ENCODE data around the gene TXNDC5. TPM values are rescaled to one million over a fixed set of nuclear protein-coding genes. Genes with fewer than 3 reads are reported as not detected.
"Not testable (repeated sequence)": the region's sequence is repeated elsewhere in the genome, so short reads cannot be mapped to it uniquely, and the experiment has no call there.

TXNDC5 gene
- total RNA-seq, 3 donors from 2014 or later = 59.1 to 122 (median 59.3) TPM

DNA sequence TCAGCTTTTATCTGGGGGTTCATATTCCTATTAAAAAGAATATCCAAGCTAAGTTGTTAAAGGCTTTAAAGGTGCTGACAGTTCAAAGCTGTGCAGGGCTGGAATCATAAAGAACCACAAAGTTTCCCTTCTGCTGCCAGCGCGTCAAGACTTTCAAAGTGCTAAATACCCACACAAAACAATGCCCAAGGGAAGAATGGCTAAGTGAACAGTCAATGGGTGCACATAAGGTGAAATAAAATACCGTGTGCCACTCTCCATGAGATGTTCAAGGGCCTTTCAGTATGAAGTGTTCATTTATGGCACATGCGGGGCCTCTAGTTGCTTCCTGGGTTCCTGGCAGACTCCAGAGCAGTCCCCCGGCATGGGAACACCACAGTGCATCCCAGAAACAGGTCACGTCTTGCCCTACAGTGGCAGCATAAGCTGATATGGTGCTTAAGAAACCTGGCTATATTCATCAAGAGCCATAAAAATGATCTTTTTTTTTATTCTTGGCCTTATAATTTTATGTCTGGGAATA is 14.1 kb downstream of the TXNDC5 start:
- no peak for TF ChIP-seq CTCF (IDR thresholded peaks at IDR 0.05)
- no peak for DNase-seq
- ATAC-seq = no peak
- Histone ChIP-seq H3K36me3 (ENCODE audit: low read depth) (peaks cover 9% of the 10 kb centered on the region), H3K4me3 (no peak overlapping the region), H3K4me1 (ENCODE audit: low read depth) (peaks cover 26% of the 10 kb centered on the region), H3K9me3 (no peaks in the 10 kb centered on the region)
- intact Hi-C loops (cut with DNase I, micrococcal nuclease) = no loop called here

- no peak overlapping the region for H3K4me3 ChIP-seq
- H3K9me3 ChIP-seq = no peaks in the 10 kb centered on the region
- peak; percentile 52 to 64 (median 58) for DNase-seq
- peaks cover 18% of the 10 kb centered on the region for H3K4me1 ChIP-seq (ENCODE audit: low read depth)
- H3K36me3 ChIP-seq (ENCODE audit: low read depth) = peaks cover 9% of the 10 kb centered on the region
- no peak for TF ChIP-seq CTCF (IDR thresholded peaks at IDR 0.05)
- intact Hi-C loops (cut with DNase I, micrococcal nuclease) = no loop called here
- ATAC-seq = peak; percentile 76
Observed at GRCh38 chr6:7895125-7895423, 15.5 kb downstream of the TXNDC5 start.

- TF ChIP-seq CTCF (IDR thresholded peaks at IDR 0.05) = no peak
Observed at GRCh38 chr6:7894262-7895124, 16.1 kb downstream of the TXNDC5 start.

DNA sequence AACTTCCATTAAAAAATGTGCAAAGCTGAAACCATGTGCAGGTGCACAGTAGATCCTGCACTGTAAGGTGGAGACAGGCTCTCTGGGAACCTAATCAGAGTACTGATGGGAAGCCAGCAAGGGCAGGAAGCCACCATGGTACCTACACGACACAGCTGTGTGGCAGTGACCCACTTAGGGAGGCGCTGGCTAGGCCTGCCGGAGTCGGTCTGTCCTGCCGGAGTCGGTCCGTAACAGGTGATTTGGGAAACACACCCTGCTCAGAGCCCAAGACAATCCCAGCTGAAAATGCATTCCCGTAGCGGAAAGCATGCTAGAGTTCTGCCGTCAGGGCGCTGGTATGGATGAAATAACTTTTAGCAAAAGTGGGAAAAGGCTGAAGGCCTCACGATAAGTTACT is 17.2 kb downstream of the TXNDC5 start:
- peaks cover 9% of the 10 kb centered on the region for H3K36me3 ChIP-seq (ENCODE audit: low read depth)
- peaks cover 9% of the 10 kb centered on the region for H3K4me1 ChIP-seq (ENCODE audit: low read depth)
- H3K9me3 ChIP-seq = no peaks in the 10 kb centered on the region
- DNase-seq (no peak), ATAC-seq (no peak)
- H3K4me3 ChIP-seq = no peak overlapping the region
- TF ChIP-seq CTCF (IDR thresholded peaks at IDR 0.05) = no peak
- intact Hi-C loops (cut with DNase I, micrococcal nuclease) = no loop called here

More at GRCh38 chr6:7894262-7895124, 16.1 kb downstream of the TXNDC5 start:
- Histone ChIP-seq H3K4me1 (ENCODE audit: low read depth) (peaks cover 18% of the 10 kb centered on the region), H3K9me3 (no peaks in the 10 kb centered on the region), H3K36me3 (ENCODE audit: low read depth) (peaks cover 9% of the 10 kb centered on the region), H3K4me3 (no peak overlapping the region)
- ATAC-seq (peak; percentile 42), DNase-seq (no peak)
- intact Hi-C loops (cut with DNase I, micrococcal nuclease) = no loop called here

DNA sequence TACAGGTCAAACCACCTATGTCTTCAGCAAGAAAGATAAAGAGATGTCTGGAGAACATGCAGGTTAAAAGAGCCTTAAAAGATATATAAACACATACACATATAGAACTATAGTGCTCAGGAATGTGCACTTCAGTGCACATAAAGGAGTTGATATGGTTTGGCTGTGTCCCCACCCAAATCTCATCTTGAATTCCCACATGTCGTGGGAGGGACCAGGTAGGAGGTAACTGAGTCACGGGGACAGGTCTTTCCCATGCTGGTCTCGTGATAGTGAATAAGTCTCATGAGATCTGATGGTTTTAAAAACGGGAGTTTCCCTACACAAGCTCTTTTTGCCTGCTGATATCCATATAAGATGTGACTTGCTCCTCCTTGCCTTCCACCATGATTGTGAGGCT is 18.2 kb downstream of the TXNDC5 start:
- intact Hi-C loops (cut with DNase I, micrococcal nuclease) = not testable (repeated sequence)

DNA sequence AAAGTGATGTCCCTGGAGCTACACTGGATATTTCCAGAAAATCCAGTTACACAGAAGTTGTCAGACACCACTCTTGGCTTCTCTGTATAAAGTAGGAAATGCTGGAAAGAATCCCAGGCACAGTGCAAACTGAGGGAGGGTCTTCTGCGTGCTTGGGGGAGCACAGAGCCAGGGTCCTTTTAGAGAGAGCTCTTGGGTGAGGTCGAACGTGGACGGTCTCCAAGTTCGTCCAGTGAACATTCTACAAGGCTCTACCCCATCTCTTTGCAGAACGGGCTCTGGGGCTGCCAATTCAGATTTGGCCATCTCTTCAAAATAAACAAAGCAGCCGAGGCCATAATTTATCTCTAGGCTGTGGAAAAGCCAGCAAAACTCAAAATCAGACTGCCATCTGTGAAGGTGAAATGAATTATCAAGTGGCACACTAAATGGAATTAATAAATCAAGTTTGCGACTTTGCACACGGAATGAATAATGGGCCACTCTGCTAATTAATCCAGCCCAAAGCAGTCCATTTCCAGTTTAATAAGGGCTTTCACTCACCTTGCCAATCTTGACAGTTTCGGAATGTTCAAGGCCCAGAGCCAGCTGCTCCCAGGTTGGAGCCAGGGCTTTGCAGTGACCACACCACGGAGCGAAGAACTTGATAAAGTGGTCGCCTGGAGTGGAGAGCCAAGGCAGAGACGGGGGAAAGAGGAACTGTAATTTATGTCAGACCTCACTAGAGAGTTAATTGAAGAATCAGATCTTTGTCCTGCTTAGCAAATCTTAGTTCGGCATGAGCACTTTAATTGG is 19.3 kb downstream of the TXNDC5 start:
- Histone ChIP-seq H3K4me1 (ENCODE audit: low read depth) (peaks cover 9% of the 10 kb centered on the region), H3K4me3 (no peak overlapping the region), H3K36me3 (ENCODE audit: low read depth) (peaks cover 9% of the 10 kb centered on the region), H3K9me3 (no peaks in the 10 kb centered on the region)
- no peak for TF ChIP-seq CTCF (IDR thresholded peaks at IDR 0.05)
- intact Hi-C loops (cut with DNase I, micrococcal nuclease) = no loop called here
- ATAC-seq (no peak), DNase-seq (no peak)

More for the DNA sequence above, 18.2 kb downstream of the TXNDC5 start:
- not testable (repeated sequence) for ATAC-seq; H3K36me3 ChIP-seq (ENCODE audit: low read depth); H3K4me3 ChIP-seq; H3K4me1 ChIP-seq (ENCODE audit: low read depth); H3K9me3 ChIP-seq; DNase-seq

Measured in mucosa of descending colon (tissue), 3 donors.